ENCODE data around the gene EPHA2.
A peak's percentile ranks its signal among the peaks of the same experiment; 100 is the strongest.

The EPHA2 gene

DNA sequence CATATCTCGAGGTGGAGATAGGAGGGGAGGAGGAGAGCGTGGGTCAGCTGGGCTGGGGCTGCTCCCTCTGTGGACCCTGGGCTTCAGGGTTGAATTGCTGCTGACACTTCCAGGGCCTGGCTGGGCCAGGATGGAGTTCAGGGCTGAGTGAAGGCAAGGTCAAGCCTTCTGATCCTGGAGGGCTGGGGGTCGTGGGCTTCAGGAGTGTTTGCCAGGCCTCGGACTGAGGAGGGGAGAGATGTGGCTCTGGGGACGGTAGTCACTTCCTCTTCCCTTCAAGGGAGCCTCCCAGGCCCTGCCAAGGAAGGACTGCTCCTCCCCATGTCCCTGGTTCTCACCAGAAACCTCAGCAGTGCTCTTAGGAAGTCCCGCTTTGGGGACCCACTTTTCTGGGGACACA is 70.3 kb downstream of the EPHA2 start:
- no peaks in the 10 kb centered on the region for H3K27me3 ChIP-seq (ENCODE audit: control insufficient read depth, insufficient read depth, low read length)
- H2AFZ ChIP-seq: no peak overlapping the region
- H3K36me3 ChIP-seq (ENCODE audit: control insufficient read depth, insufficient read depth, low read length): no peaks in the 10 kb centered on the region
- TF ChIP-seq, protein P1, sequence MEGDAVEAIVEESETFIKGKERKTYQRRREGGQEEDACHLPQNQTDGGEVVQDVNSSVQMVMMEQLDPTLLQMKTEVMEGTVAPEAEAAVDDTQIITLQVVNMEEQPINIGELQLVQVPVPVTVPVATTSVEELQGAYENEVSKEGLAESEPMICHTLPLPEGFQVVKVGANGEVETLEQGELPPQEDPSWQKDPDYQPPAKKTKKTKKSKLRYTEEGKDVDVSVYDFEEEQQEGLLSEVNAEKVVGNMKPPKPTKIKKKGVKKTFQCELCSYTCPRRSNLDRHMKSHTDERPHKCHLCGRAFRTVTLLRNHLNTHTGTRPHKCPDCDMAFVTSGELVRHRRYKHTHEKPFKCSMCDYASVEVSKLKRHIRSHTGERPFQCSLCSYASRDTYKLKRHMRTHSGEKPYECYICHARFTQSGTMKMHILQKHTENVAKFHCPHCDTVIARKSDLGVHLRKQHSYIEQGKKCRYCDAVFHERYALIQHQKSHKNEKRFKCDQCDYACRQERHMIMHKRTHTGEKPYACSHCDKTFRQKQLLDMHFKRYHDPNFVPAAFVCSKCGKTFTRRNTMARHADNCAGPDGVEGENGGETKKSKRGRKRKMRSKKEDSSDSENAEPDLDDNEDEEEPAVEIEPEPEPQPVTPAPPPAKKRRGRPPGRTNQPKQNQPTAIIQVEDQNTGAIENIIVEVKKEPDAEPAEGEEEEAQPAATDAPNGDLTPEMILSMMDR (IDR thresholded peaks at IDR 0.05): no peak
- H3K27ac ChIP-seq: no peak overlapping the region
- H3K4me1 ChIP-seq: no peaks in the 10 kb centered on the region
- no peak overlapping the region for H3K4me3 ChIP-seq (ENCODE audit: low read depth, low read length)
- H3K79me2 ChIP-seq: no peaks in the 10 kb centered on the region
- no peaks in the 10 kb centered on the region for H3K9me3 ChIP-seq (ENCODE audit: control insufficient read depth, low read length)
- no peak overlapping the region for H3K4me2 ChIP-seq (ENCODE audit: low read length)
- H3K9ac ChIP-seq: no peak overlapping the region

DNA sequence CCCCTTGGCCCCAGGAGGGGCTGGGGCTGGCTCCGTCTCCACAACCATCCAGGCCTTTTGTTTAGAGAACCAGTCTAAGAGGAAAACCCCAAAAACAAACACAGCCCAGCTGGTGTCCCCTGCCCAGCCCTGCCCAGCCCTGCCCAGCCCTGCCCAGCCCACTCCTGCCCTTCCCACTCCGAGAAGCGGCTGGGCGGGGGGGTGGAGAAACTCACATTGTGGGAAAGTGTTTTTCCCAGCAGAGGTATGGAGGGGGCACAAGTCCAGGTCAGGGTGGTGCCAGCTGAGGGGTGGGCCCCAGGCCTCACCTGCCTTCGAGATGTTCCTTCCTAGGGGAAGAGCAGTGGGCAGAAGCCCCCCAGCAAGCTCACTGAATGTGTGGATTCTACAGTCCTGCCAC is 72.4 kb downstream of the EPHA2 start:
- no peak overlapping the region for H3K27ac ChIP-seq
- TF ChIP-seq, protein P1 (IDR thresholded peaks at IDR 0.05): no peak
- H2AFZ ChIP-seq: no peak overlapping the region
- H3K9ac ChIP-seq: no peak overlapping the region
- H3K4me3 ChIP-seq (ENCODE audit: low read depth, low read length): no peak overlapping the region
- H3K36me3 ChIP-seq (ENCODE audit: control insufficient read depth, insufficient read depth, low read length): no peaks in the 10 kb centered on the region
- no peaks in the 10 kb centered on the region for H3K4me1 ChIP-seq
- H3K27me3 ChIP-seq (ENCODE audit: control insufficient read depth, insufficient read depth, low read length): no peaks in the 10 kb centered on the region
- no peak overlapping the region for H3K4me2 ChIP-seq (ENCODE audit: low read length)
- no peaks in the 10 kb centered on the region for H3K79me2 ChIP-seq
- no peaks in the 10 kb centered on the region for H3K9me3 ChIP-seq (ENCODE audit: control insufficient read depth, low read length)

DNA sequence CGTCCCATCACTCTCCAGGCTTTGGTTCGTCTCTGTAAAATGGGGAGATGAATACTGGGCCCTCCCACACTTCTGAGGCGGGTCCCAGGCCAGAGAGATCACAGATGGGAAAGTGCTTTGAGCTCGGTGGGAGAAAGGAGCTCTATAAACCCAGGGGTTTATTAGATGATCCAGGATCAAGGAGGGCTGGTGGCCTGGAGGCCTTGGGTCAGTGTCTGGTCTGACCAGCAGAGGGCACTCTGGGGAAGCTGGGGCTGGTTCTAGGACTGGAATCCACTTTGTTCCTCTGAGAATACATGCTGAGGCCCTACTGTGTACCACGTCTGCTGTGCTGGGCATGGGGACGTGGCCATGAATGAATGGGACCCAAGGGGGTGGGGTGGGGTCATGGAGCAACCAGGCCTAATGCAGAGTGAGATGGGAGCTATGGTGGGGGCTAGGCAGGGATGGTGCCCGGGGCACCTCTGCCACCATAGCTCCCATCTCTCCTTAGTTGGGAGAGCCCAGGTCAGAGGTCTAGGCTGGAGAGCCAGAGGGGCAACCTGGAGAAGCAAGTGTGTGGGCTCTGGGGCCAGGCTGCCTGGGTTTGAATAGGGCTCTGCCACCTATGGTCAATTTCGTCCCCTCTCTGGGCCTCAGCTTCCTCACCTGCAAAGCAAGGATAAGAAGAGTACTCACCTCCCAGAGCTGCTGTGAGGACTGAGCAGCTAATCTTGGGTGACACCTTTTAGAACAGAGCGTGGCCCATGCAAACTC is 73.4 kb downstream of the EPHA2 start:
- no peak overlapping the region for H2AFZ ChIP-seq
- no peaks in the 10 kb centered on the region for H3K36me3 ChIP-seq (ENCODE audit: control insufficient read depth, insufficient read depth, low read length)
- no peak overlapping the region for H3K27ac ChIP-seq
- H3K27me3 ChIP-seq (ENCODE audit: control insufficient read depth, insufficient read depth, low read length): no peaks in the 10 kb centered on the region
- H3K4me2 ChIP-seq (ENCODE audit: low read length): no peak overlapping the region
- no peak overlapping the region for H3K9ac ChIP-seq
- no peaks in the 10 kb centered on the region for H3K4me1 ChIP-seq
- H3K9me3 ChIP-seq (ENCODE audit: control insufficient read depth, low read length): no peaks in the 10 kb centered on the region
- no peak overlapping the region for H3K4me3 ChIP-seq (ENCODE audit: low read depth, low read length)
- H3K79me2 ChIP-seq: no peaks in the 10 kb centered on the region
- TF ChIP-seq, protein P1 (IDR thresholded peaks at IDR 0.05): peak; percentile 68

DNA sequence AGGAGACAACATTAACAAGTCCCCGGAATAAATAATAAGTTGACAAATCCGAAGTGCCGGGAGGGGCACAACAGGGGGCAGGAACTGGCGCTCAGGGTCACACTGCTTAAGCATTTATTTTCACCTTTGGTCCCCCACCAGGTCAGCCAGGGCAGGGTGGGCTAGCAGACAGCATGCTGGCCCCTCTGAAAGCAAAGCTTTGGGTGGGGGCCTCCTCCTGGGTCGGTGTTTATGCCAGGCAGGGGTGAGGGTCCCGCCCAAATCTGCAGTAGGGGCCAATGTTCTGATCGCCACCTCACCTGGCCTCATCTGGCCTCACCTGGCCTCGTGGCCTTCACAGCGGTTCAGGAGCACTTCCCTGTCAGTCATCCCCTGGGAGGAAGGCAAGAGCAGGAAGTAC is 74.2 kb downstream of the EPHA2 start:
- TF ChIP-seq, protein P1 (IDR thresholded peaks at IDR 0.05): no peak

More for the DNA sequence above, 74.2 kb downstream of the EPHA2 start:
- Histone ChIP-seq H3K9ac (no peak overlapping the region), H3K36me3 (ENCODE audit: control insufficient read depth, insufficient read depth, low read length) (no peaks in the 10 kb centered on the region), H3K4me2 (ENCODE audit: low read length) (no peak overlapping the region), H3K9me3 (ENCODE audit: control insufficient read depth, low read length) (no peaks in the 10 kb centered on the region), H3K4me3 (ENCODE audit: low read depth, low read length) (no peak overlapping the region), H3K79me2 (no peaks in the 10 kb centered on the region), H2AFZ (no peak overlapping the region), H3K4me1 (no peaks in the 10 kb centered on the region), H3K27ac (no peak overlapping the region), H3K27me3 (ENCODE audit: control insufficient read depth, insufficient read depth, low read length) (no peaks in the 10 kb centered on the region)
